Bladder microvascular endothelial cell (primary cell): ENCODE data around the gene FAM181A. TPM values are rescaled to one million over a fixed set of nuclear protein-coding genes. Genes with fewer than 3 reads are reported as not detected.

Source experiments
- total RNA-seq: library from RNA; depleted of rRNA; stranded (reverse); fragments of >200 nt; gene quantifications from 2 replicates; pipeline ENCODE4 v1.2.3, GENCODE V29; 2014

The FAM181A gene
- not detected in 2 replicates for total RNA-seq

DNA sequence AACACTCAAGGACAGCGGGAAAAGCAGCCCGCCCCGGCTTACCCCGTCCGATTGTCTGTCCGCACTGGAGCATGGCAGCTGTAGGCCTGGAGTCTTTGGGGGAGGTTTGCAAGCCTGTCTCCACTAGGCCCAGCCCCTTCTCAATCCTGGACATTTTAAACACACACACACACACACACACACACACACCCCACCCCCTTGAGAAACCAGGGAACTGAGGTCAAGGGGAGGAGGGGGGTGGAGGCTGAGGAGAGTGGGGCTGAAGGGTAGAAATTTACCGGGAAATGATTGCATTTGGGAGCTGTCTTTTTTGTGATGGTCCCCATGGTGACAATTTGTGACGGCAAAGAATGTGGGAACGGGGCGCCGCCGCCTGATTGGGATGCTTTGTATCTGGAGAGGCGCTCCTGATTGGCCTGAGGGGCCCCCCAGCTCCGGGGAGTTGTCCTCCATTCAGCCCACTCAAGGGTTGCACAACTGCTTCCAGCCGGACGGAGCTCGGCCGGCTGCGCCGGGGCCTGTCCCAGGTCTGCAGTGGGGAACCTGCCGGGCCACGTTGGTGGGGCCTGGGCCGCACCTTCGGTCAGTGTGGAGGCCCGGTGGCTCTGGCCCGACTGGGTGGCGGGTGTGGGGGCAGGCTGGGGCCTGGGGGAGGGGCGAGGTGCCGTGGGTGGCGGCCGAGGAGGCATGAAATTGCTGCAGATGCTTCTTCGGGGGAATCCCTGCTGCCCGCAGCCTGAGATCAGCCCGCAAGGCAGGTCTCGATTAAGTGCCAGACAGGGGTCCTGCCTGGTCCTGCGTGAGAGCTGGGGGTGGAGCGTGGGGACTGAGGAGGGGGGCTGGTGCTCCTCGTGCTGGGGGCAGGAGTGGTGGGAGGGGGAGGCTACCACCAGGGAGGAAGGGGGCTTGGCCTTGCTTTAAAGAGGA, at the start of gene FAM181A:
FAM181A (plus strand) TSS at position 472 of the 927 bp plus-strand sequence. CDS start 942 bp downstream, outside the sequence.

DNA sequence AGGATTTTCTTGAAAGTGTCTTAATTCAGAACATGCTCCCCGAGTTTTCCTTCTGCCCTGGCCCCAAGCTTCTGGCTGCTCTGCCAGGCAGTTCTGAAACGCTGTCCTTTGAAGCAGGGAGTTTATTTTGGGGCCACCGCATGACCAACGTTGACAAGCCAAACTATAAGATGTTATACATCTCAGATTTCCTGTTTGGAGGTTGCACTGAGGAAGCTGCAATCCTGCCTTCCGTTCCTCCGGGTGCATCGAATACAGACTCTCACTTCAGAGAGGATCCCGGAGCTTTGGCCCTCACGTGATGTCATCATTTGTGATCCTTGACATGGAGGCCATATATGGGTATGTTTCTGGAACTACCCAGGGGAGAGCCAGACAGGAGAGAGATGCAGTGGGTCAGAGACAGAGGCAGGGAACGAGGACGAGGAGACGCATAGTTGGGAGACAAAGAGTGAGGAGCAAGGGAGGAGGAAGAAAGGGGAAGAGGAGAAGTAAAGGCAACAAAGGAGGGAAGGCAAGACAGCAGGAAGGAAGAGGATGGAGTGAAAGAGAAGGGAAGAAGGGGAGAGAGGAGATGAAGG, 49.4 kb downstream of the FAM181A start, which contains the start of gene ASB2:
ASB2 (minus strand) TSS at position 94 of the 581 bp plus-strand sequence. CDS start 12,031 bp downstream, outside the sequence.

Other genes starting within 250 kb of the FAM181A start
- not detected in 2 replicates for gene PRIMA1, start 138.9 kb upstream of the FAM181A start, total RNA-seq
- gene ASB2, start 49.2 kb downstream of the FAM181A start, total RNA-seq = 0.32 TPM in 1 of 2 replicates, not detected in the other
- not detected in 2 replicates for gene CCDC197, start 70.0 kb downstream of the FAM181A start, total RNA-seq
- 0.49 and 1.2 TPM in 2 replicates for gene OTUB2, start 99.0 kb downstream of the FAM181A start, total RNA-seq
- gene DDX24, start 153.9 kb downstream of the FAM181A start, total RNA-seq = 60.7 and 129 TPM in 2 replicates
- gene IFI27L1, start 154.0 kb downstream of the FAM181A start, total RNA-seq = 15.5 and 27.7 TPM in 2 replicates
- gene IFI27, start 183.4 kb downstream of the FAM181A start, total RNA-seq = 263 and 857 TPM in 2 replicates
- 18.1 and 38.5 TPM in 2 replicates for gene IFI27L2, start 202.3 kb downstream of the FAM181A start, total RNA-seq
- under 0.01 and 0.16 TPM in 2 replicates for gene PPP4R4, start 247.0 kb downstream of the FAM181A start, total RNA-seq